OCI-LY3 (cell line): ENCODE results near the gene PTPRA.

Experiments
- CTCF ChIP-seq: fragments of 200-600, 300-600 bp; sonication (generic); IDR thresholded peaks from 2 replicates; pipeline ENCODE4 v1.5.1; 2014; ENCODE audit warnings: antibody characterized with exemption, low read length, low read depth
- EZH2phosphoT487 ChIP-seq: fragments of 200-600 bp; shearing (Covaris generic); IDR thresholded peaks from 2 replicates; pipeline ENCODE4 v1.6.1; 2018; ENCODE audit warnings: antibody characterized with exemption, mixed run types, low read depth

- TF ChIP-seq CTCF (no peak), EZH2phosphoT487 (no peak)
Observed at GRCh38 chr20:2972126-2972525, 98.8 kb downstream of the PTPRA start.
